ENCODE results near the gene PTPRR.

PTPRR gene

GRCh38 chr12:70670948-70671347 lies 249.6 kb downstream of the PTPRR start:
- no peak overlapping the region for H3K27ac ChIP-seq (ENCODE audit: low read depth, low read length)
- H3K9me3 ChIP-seq (ENCODE audit: insufficient read depth, low read depth, low read length) = no peaks in the 10 kb centered on the region
- no peaks in the 10 kb centered on the region for H3K79me1 ChIP-seq (ENCODE audit: low read length)
- no peaks in the 10 kb centered on the region for H3K27me3 ChIP-seq (ENCODE audit: insufficient read depth, low read length)
- no peak overlapping the region for H2BK12ac ChIP-seq (ENCODE audit: low read length)
- no peak overlapping the region for H4K8ac ChIP-seq (ENCODE audit: low read depth, low read length)
- no peak overlapping the region for H2AFZ ChIP-seq (ENCODE audit: insufficient read depth, low read length, poor library complexity)
- H4K91ac ChIP-seq (ENCODE audit: low read depth, low read length) = no peak overlapping the region
- no peak overlapping the region for H3K4ac ChIP-seq (ENCODE audit: low read depth, low read length)
- no peak overlapping the region for H3K18ac ChIP-seq (ENCODE audit: low read length)
- H4K12ac ChIP-seq (ENCODE audit: low read depth, low read length) = no peak overlapping the region
- no peak for DNase-seq
- H3K4me3 ChIP-seq (ENCODE audit: low read depth, low read length) = no peak overlapping the region
- no peaks in the 10 kb centered on the region for H3K4me1 ChIP-seq (ENCODE audit: control insufficient read depth in 1 of 2, insufficient read depth in 2 of 2, low read length in 2 of 2)
- no peak overlapping the region for H3K23ac ChIP-seq (ENCODE audit: low read length)
- no peak overlapping the region for H3K9ac ChIP-seq (ENCODE audit: low read length)
- no peak overlapping the region for H3K14ac ChIP-seq (ENCODE audit: low read length)
- H3K36me3 ChIP-seq (ENCODE audit: control insufficient read depth in 1 of 2, insufficient read depth in 2 of 2, low read length in 2 of 2) = no peaks in the 10 kb centered on the region
- no peak overlapping the region for H2AK5ac ChIP-seq (ENCODE audit: low read length)
- no peaks in the 10 kb centered on the region for H3K79me2 ChIP-seq (ENCODE audit: control insufficient read depth, insufficient read depth, low read length, poor library complexity)
- no CpG with 5 or more reads among the region's 3 CpGs for WGBS (ENCODE audit: extremely low coverage, insufficient coverage, insufficient read length)
- no peak overlapping the region for H2BK5ac ChIP-seq (ENCODE audit: low read depth, low read length, poor library complexity)
- H2BK120ac ChIP-seq (ENCODE audit: insufficient read depth, low read length, poor library complexity) = no peak overlapping the region
- no peak overlapping the region for H3K4me2 ChIP-seq (ENCODE audit: low read length)

GRCh38 chr12:70667253-70667652 lies 253.3 kb downstream of the PTPRR start:
- no peak overlapping the region for H4K91ac ChIP-seq (ENCODE audit: low read depth, low read length)
- no peak overlapping the region for H3K4me2 ChIP-seq (ENCODE audit: low read length)
- no peak overlapping the region for H3K9ac ChIP-seq (ENCODE audit: low read length)
- WGBS (ENCODE audit: extremely low coverage, insufficient coverage, insufficient read length) = no CpG with 5 or more reads among the region's 2 CpGs
- no peak overlapping the region for H3K23ac ChIP-seq (ENCODE audit: low read length)
- DNase-seq = no peak
- no peak overlapping the region for H2BK5ac ChIP-seq (ENCODE audit: low read depth, low read length, poor library complexity)
- H2AFZ ChIP-seq (ENCODE audit: insufficient read depth, low read length, poor library complexity) = no peak overlapping the region
- H3K18ac ChIP-seq (ENCODE audit: low read length) = no peak overlapping the region
- no peak overlapping the region for H4K12ac ChIP-seq (ENCODE audit: low read depth, low read length)
- H3K27me3 ChIP-seq (ENCODE audit: insufficient read depth, low read length) = no peaks in the 10 kb centered on the region
- H3K9me3 ChIP-seq (ENCODE audit: insufficient read depth, low read depth, low read length) = no peaks in the 10 kb centered on the region
- H3K79me1 ChIP-seq (ENCODE audit: low read length) = no peaks in the 10 kb centered on the region
- H3K4ac ChIP-seq (ENCODE audit: low read depth, low read length) = no peak overlapping the region
- H3K14ac ChIP-seq (ENCODE audit: low read length) = no peak overlapping the region
- H4K8ac ChIP-seq (ENCODE audit: low read depth, low read length) = no peak overlapping the region
- H3K4me1 ChIP-seq (ENCODE audit: control insufficient read depth in 1 of 2, insufficient read depth in 2 of 2, low read length in 2 of 2) = no peaks in the 10 kb centered on the region
- H3K79me2 ChIP-seq (ENCODE audit: control insufficient read depth, insufficient read depth, low read length, poor library complexity) = no peaks in the 10 kb centered on the region
- H2AK5ac ChIP-seq (ENCODE audit: low read length) = no peak overlapping the region
- no peaks in the 10 kb centered on the region for H3K36me3 ChIP-seq (ENCODE audit: control insufficient read depth in 1 of 2, insufficient read depth in 2 of 2, low read length in 2 of 2)
- H3K4me3 ChIP-seq (ENCODE audit: low read depth, low read length) = no peak overlapping the region
- no peak overlapping the region for H2BK120ac ChIP-seq (ENCODE audit: insufficient read depth, low read length, poor library complexity)
- no peak overlapping the region for H2BK12ac ChIP-seq (ENCODE audit: low read length)
- H3K27ac ChIP-seq (ENCODE audit: low read depth, low read length) = no peak overlapping the region

- Histone ChIP-seq H3K79me2 (ENCODE audit: control insufficient read depth, insufficient read depth, low read length, poor library complexity) (no peaks in the 10 kb centered on the region), H2AFZ (ENCODE audit: insufficient read depth, low read length, poor library complexity) (no peak overlapping the region), H2BK5ac (ENCODE audit: low read depth, low read length, poor library complexity) (no peak overlapping the region), H4K8ac (ENCODE audit: low read depth, low read length) (no peak overlapping the region), H3K4me3 (ENCODE audit: low read depth, low read length) (no peak overlapping the region), H2BK120ac (ENCODE audit: insufficient read depth, low read length, poor library complexity) (no peak overlapping the region), H3K9me3 (ENCODE audit: insufficient read depth, low read depth, low read length) (no peaks in the 10 kb centered on the region), H3K23ac (ENCODE audit: low read length) (no peak overlapping the region), H3K79me1 (ENCODE audit: low read length) (no peaks in the 10 kb centered on the region), H3K4me1 (ENCODE audit: control insufficient read depth in 1 of 2, insufficient read depth in 2 of 2, low read length in 2 of 2) (peaks cover 0 to 1% of the 10 kb centered on the region in 2 experiments), H4K91ac (ENCODE audit: low read depth, low read length) (no peak overlapping the region), H4K12ac (ENCODE audit: low read depth, low read length) (no peak overlapping the region), H3K36me3 (ENCODE audit: control insufficient read depth in 1 of 2, insufficient read depth in 2 of 2, low read length in 2 of 2) (no peaks in the 10 kb centered on the region), H3K4me2 (ENCODE audit: low read length) (no peak overlapping the region), H3K4ac (ENCODE audit: low read depth, low read length) (no peak overlapping the region), H2AK5ac (ENCODE audit: low read length) (no peak overlapping the region), H2BK12ac (ENCODE audit: low read length) (no peak overlapping the region), H3K27me3 (ENCODE audit: insufficient read depth, low read length) (no peaks in the 10 kb centered on the region), H3K9ac (ENCODE audit: low read length) (no peak overlapping the region), H3K27ac (ENCODE audit: low read depth, low read length) (no peak overlapping the region), H3K18ac (ENCODE audit: low read length) (no peak overlapping the region), H3K14ac (ENCODE audit: low read length) (no peak overlapping the region)
- 100% methylated on average over 1 of the region's 1 CpG for WGBS (ENCODE audit: extremely low coverage, insufficient coverage, insufficient read length)
- no peak for DNase-seq
Observed at GRCh38 chr12:70666364-70666763, 254.2 kb downstream of the PTPRR start.

GRCh38 chr12:70664465-70664881 lies 256.1 kb downstream of the PTPRR start:
- no peak overlapping the region for H2BK5ac ChIP-seq (ENCODE audit: low read depth, low read length, poor library complexity)
- H3K4me2 ChIP-seq (ENCODE audit: low read length) = no peak overlapping the region
- no peak overlapping the region for H3K4ac ChIP-seq (ENCODE audit: low read depth, low read length)
- no peak for DNase-seq
- no peaks in the 10 kb centered on the region for H3K79me1 ChIP-seq (ENCODE audit: low read length)
- no CpG with 5 or more reads among the region's 7 CpGs for WGBS (ENCODE audit: extremely low coverage, insufficient coverage, insufficient read length)
- H3K23ac ChIP-seq (ENCODE audit: low read length) = no peak overlapping the region
- H2AK5ac ChIP-seq (ENCODE audit: low read length) = no peak overlapping the region
- H3K18ac ChIP-seq (ENCODE audit: low read length) = no peak overlapping the region
- no peak overlapping the region for H3K9ac ChIP-seq (ENCODE audit: low read length)
- no peaks in the 10 kb centered on the region for H3K9me3 ChIP-seq (ENCODE audit: insufficient read depth, low read depth, low read length)
- H4K12ac ChIP-seq (ENCODE audit: low read depth, low read length) = no peak overlapping the region
- no peak overlapping the region for H3K14ac ChIP-seq (ENCODE audit: low read length)
- H3K27me3 ChIP-seq (ENCODE audit: insufficient read depth, low read length) = no peaks in the 10 kb centered on the region
- no peak overlapping the region for H2AFZ ChIP-seq (ENCODE audit: insufficient read depth, low read length, poor library complexity)
- H2BK120ac ChIP-seq (ENCODE audit: insufficient read depth, low read length, poor library complexity) = no peak overlapping the region
- H4K91ac ChIP-seq (ENCODE audit: low read depth, low read length) = no peak overlapping the region
- H3K4me3 ChIP-seq (ENCODE audit: low read depth, low read length) = no peak overlapping the region
- H3K27ac ChIP-seq (ENCODE audit: low read depth, low read length) = no peak overlapping the region
- peaks cover 0 to 1% of the 10 kb centered on the region in 2 experiments for H3K4me1 ChIP-seq (ENCODE audit: control insufficient read depth in 1 of 2, insufficient read depth in 2 of 2, low read length in 2 of 2)
- no peak overlapping the region for H4K8ac ChIP-seq (ENCODE audit: low read depth, low read length)
- H2BK12ac ChIP-seq (ENCODE audit: low read length) = no peak overlapping the region
- H3K36me3 ChIP-seq (ENCODE audit: control insufficient read depth in 1 of 2, insufficient read depth in 2 of 2, low read length in 2 of 2) = no peaks in the 10 kb centered on the region
- H3K79me2 ChIP-seq (ENCODE audit: control insufficient read depth, insufficient read depth, low read length, poor library complexity) = no peaks in the 10 kb centered on the region
